Stimulated activated CD8-positive, alpha-beta memory T cell treated with anti-CD3 and anti-CD28 coated beads, Interleukin-15, amount 100 ng/mL, for 24 hours (primary cell): ENCODE measurements around the gene ARHGEF35.
"Not testable (repeated sequence)": the region's sequence is repeated elsewhere in the genome, so short reads cannot be mapped to it uniquely, and the experiment has no call there.

Experiments used
- DNase-seq: peaks from one replicate; pipeline ENCODE4 v3.0.0-alpha.2; 2020; ENCODE audit warnings: low read depth

The ARHGEF35 gene

DNA sequence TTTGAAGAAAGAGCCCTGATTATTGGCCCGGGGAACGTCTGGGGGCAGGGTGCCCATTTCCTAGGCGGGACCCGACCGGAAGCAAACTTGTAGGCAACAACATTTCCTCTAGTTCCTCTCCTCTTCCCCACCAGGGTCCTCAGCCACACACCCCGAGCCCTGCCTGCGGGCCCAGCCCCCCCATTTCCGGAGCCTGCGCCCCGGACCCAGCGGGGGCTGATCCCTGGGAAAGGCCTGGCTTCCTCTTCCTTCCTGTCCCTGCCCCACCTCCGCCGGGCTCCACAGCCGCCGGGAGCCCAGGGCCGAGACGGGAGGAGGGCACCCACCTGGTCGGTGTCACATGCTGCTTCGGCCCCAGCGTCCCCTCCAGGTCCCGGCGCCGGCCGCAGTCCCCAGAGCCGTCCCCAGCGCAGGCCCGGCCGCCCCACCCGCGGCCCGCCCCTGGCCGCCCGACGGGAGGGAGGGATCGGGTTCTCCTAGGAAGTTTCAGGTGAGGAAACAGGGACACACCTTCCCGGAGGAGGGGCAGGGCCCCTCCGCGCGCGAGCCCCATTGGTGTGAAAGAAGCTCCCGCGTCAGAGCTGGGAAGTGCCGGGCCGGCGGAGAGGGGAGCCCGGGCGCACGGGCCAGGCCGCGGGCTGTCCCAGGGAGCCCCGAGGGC, at the start of gene ARHGEF35:
Gene ARHGEF35, minus strand, starts transcription at position 622 of the 661 bp plus-strand sequence. CDS start 7,450 bp downstream, outside the sequence.
- DNase-seq, result not testable (repeated sequence)

DNA sequence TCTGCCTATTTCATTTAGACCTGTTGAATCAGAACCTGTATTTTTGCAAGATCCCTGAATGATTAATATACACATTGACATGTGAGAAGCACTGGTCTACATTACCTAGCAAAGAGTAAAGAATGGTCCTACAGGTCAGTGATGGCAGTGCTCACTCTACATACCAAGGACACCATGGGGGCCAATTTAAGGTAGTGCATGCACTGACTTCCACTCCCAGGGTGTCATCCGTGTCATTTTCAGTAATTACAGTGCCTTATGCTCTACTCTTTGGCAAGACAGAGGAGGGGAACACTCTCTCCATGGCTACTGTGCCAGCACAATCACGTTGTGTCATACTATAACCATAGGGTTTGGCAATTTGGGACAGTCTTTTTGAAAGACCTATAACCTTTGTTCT, 49.7 kb upstream of the ARHGEF35 start:
- DNase-seq, result not testable (repeated sequence)

DNA sequence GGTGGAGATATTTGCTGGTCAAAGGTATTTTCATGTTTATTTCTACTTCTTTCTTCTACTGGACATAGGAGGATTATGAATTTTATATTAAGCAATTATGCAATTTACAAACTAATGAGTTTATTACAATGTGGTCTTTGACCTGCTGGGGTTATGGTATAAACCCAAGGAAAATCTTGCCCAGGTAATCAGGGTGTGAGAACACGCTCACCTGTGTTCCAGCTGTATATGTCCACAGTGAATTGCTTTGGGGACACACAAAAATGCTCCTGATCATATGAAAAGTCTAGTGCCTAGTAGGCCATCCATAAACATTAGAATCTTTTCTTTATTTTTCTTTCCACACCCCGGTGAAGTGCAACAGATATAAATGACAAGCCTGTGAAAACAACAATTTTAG, 43.7 kb upstream of the ARHGEF35 start, which contains the start of gene OR2A42:
Gene OR2A42, minus strand, starts transcription at position 241 of the 400 bp plus-strand sequence. CDS start 6,762 bp downstream, outside the sequence.
- not testable (repeated sequence) for DNase-seq

- not testable (repeated sequence) for DNase-seq
Observed at GRCh38 chr7:144238530-144239082, 43.0 kb upstream of the ARHGEF35 start.

DNA sequence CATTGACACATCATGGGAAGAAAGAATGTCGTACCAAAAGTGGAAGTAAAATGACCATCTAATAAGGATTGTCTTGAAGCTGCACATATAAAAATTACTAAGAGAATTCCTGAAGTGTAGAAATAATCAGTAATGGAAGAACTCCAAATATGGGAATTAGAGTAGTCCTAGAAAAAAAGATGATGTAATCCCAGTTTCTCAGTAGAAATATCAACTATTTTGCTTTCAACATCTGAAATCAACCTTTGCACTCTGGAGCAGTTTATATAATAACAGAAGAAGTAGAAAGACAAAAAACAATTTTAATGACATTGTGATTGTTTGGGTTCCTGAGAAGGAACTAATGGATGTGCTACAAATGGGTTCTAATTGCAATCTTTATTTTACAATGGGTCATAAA, 37.4 kb upstream of the ARHGEF35 start:
- DNase-seq, result not testable (repeated sequence)

DNA sequence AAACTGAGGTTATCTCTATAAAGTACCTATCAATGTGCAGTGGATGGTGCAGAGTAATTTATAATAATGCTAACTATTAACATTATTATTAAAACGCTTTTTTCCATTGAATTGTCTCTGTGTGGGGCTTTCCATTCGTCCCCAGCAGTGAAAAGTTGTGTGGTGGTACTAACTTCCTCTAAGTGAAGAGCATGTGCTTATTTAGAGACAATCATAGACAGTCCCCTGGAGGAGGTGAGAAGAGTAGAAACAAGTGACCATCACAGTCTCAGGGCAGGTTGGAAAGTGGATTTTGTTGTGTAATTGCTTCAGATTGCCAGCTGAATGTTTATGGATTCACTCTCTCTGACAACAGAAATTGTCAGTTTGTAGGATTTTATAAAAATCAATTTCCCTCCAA, 35.4 kb upstream of the ARHGEF35 start:
- DNase-seq, result not testable (repeated sequence)

DNA sequence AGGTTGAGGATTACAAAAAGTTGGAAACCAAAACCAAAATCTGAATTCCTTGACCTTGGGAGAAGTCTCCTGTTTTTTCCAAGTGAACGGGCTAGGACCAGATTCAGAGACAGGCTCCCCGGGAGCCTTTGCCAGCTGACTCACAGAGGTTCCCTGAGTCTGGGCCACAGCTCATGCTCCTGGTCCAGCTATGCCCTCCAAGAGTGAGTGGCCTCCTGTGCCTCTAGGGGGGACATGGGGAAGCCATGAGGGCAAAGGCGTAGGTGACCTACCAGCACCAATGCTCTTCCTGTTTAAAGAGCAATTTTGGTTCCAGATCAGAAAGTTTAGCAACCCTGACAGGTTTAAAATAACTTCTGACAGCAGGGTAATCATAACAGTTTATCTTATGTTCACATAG, 33.2 kb upstream of the ARHGEF35 start:
- not testable (repeated sequence) for DNase-seq

- not testable (repeated sequence) for DNase-seq
Observed at GRCh38 chr7:144226866-144227265, 31.2 kb upstream of the ARHGEF35 start.

- not testable (repeated sequence) for DNase-seq
Observed at GRCh38 chr7:144223675-144224074, 28.0 kb upstream of the ARHGEF35 start.

DNA sequence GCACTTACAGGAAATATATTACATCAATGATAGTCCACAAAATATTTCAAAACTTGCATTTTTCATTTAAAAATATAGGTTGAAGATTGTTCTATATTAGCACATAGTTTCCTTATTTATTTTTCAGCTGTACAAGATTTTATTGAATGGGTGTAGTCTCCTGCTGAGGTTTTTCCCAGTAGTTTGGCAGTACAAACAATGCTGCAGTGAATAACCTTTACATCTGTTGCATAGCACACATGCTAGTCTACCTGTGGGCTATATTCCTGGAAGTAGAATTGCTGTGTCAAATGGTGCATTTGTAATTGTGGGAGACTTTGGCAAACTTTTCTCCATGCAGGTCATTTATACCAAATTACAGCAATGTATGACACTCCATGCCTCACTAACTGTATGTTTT, 24.9 kb upstream of the ARHGEF35 start:
- not testable (repeated sequence) for DNase-seq

DNA sequence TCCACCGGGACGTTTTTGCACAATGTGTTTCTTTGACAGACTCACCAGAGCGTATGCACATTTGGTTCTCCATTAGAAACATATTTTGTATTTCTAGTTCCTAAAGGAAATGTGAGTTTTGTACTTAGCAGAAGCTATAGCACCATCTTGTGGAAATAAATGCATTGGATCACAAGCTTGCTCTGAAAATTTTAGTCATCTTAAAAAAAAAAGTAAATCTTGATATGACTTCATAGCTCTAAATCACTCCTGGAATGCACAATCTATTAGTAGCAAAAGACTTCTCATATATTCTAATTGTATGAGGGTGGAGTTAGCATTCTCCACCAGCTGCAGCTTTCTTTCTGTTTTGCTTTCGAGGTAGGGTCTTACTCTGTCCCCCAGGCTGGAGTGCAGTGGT, 23.5 kb upstream of the ARHGEF35 start:
- DNase-seq, result not testable (repeated sequence)

DNA sequence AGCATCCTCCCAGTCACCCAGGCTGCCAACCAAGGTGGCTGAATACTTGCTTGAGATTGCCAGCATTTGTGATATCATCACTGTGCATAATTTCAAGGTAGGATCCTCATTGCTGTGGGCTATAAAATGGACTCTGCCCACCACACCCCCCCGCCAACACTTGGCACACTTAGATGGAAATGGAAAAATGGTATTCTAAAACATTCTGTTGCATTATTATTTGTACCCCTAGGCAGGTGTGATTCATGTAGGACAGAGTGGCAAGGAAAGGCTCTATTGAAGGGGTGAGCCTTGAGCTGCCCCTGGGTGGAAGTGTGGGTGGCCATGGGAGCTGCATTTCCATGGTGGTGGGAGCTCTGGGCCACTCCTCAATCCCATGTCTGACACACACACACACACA, 22.9 kb upstream of the ARHGEF35 start:
- DNase-seq, result not testable (repeated sequence)

DNA sequence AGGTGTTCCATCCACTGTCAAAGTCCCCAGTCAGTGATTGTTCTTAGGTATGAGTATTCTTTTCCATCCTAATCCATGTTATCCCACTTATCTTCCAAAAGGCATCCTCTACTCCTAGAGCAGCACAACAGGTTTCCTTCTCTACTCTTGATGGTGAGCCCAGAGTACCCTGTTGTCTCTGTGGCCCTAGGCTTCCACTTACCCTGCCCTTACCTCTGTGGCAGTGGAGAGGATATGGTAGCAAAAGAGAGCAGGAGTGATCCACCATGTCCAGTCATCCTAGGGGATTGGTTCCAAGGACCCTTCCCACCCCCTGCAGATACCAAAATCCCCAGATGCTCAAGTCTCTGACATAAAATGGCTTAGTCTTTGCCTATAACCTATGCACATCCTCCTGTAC, 21.6 kb upstream of the ARHGEF35 start:
- DNase-seq, result not testable (repeated sequence)

DNA sequence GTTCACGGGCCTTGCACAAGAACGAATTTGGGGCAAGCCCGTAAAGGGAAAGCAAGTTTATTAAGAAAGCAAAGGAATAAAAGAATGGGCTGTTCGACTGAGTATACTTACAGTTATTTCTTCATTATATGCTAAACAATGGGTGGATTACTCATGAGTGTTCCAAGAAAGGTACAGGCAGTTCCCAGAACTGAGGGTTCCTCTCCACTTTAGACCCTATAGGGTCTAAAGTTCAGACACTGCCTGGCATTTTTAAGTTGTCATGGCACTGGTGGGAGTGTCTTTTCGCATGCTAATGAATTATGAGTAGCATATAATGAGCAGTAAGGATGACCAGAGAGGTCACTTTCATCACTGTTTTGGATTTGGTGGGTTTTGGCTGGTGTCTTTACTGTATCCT, 9.7 kb upstream of the ARHGEF35 start:
- not testable (repeated sequence) for DNase-seq

- not testable (repeated sequence) for DNase-seq
Observed at GRCh38 chr7:144203086-144203485, 7.5 kb upstream of the ARHGEF35 start.

GRCh38 chr7:144201978-144202377, 6.3 kb upstream of the ARHGEF35 start:
- not testable (repeated sequence) for DNase-seq

DNA sequence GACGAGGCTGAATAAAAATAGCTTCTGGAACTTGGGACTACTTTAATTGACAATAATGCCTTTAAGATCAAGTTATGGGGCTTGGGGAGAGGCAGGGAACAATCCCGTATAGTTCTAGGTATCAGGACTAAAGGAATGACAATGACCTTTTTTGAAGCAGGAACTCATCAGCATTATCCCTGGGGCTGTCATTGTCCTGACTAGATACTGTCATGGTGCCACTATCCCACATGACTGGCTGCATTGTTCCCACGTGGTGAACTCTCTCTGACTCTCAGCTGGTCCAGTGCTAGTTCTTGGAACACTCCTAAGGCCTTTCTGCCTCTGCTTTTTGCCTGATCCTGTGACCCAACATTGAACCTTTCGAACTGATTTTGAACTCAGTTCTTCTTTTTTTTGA, 3.3 kb upstream of the ARHGEF35 start:
- not testable (repeated sequence) for DNase-seq

- not testable (repeated sequence) for DNase-seq
Observed at GRCh38 chr7:144194453-144194852, 1.2 kb downstream of the ARHGEF35 start.

- DNase-seq, result not testable (repeated sequence)
Observed at GRCh38 chr7:144193782-144194181, 1.9 kb downstream of the ARHGEF35 start.

GRCh38 chr7:144188578-144189171, 7.0 kb downstream of the ARHGEF35 start:
- DNase-seq, result not testable (repeated sequence)

DNA sequence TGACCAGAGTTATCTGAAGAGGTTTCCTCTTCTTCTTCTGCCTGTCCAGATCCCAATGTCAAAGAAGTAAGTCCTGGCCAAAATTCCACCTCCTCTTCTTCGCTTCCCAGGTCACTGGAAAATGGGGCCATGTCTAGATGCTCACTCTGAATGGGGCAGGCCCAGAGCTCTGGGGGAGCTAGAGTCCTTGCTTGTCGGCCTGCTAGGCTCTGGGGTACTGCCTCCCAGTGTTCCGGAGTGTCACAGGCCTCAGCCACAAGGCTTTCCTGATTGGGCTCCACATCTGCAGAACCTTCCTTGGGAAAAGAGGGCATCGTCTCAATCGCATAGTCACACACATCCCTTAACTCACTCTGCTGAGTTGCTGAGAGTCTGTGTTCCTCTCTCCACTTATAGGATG, 7.8 kb downstream of the ARHGEF35 start:
- DNase-seq, result not testable (repeated sequence)

GRCh38 chr7:144183166-144183565, 12.5 kb downstream of the ARHGEF35 start, which contains the start of gene CTAGE4:
CTAGE4 (plus strand) TSS chr7:144183466; CDS start chr7:144183504, 38 bp downstream.
- DNase-seq, result not testable (repeated sequence)

- not testable (repeated sequence) for DNase-seq
Observed at GRCh38 chr7:144179165-144179479, 16.5 kb downstream of the ARHGEF35 start.
